ENCODE results near the gene BACH2. TPM values are rescaled to one million over a fixed set of nuclear protein-coding genes. Genes with fewer than 3 reads are reported as not detected.

BACH2 gene
- total and polyA plus RNA-seq, 2 experiments from 2014 or later: 1.6 to 5.7 TPM

GRCh38 chr6:90088009-90088408 lies 208.6 kb downstream of the BACH2 start (continued):
- TF ChIP-seq, protein P1, sequence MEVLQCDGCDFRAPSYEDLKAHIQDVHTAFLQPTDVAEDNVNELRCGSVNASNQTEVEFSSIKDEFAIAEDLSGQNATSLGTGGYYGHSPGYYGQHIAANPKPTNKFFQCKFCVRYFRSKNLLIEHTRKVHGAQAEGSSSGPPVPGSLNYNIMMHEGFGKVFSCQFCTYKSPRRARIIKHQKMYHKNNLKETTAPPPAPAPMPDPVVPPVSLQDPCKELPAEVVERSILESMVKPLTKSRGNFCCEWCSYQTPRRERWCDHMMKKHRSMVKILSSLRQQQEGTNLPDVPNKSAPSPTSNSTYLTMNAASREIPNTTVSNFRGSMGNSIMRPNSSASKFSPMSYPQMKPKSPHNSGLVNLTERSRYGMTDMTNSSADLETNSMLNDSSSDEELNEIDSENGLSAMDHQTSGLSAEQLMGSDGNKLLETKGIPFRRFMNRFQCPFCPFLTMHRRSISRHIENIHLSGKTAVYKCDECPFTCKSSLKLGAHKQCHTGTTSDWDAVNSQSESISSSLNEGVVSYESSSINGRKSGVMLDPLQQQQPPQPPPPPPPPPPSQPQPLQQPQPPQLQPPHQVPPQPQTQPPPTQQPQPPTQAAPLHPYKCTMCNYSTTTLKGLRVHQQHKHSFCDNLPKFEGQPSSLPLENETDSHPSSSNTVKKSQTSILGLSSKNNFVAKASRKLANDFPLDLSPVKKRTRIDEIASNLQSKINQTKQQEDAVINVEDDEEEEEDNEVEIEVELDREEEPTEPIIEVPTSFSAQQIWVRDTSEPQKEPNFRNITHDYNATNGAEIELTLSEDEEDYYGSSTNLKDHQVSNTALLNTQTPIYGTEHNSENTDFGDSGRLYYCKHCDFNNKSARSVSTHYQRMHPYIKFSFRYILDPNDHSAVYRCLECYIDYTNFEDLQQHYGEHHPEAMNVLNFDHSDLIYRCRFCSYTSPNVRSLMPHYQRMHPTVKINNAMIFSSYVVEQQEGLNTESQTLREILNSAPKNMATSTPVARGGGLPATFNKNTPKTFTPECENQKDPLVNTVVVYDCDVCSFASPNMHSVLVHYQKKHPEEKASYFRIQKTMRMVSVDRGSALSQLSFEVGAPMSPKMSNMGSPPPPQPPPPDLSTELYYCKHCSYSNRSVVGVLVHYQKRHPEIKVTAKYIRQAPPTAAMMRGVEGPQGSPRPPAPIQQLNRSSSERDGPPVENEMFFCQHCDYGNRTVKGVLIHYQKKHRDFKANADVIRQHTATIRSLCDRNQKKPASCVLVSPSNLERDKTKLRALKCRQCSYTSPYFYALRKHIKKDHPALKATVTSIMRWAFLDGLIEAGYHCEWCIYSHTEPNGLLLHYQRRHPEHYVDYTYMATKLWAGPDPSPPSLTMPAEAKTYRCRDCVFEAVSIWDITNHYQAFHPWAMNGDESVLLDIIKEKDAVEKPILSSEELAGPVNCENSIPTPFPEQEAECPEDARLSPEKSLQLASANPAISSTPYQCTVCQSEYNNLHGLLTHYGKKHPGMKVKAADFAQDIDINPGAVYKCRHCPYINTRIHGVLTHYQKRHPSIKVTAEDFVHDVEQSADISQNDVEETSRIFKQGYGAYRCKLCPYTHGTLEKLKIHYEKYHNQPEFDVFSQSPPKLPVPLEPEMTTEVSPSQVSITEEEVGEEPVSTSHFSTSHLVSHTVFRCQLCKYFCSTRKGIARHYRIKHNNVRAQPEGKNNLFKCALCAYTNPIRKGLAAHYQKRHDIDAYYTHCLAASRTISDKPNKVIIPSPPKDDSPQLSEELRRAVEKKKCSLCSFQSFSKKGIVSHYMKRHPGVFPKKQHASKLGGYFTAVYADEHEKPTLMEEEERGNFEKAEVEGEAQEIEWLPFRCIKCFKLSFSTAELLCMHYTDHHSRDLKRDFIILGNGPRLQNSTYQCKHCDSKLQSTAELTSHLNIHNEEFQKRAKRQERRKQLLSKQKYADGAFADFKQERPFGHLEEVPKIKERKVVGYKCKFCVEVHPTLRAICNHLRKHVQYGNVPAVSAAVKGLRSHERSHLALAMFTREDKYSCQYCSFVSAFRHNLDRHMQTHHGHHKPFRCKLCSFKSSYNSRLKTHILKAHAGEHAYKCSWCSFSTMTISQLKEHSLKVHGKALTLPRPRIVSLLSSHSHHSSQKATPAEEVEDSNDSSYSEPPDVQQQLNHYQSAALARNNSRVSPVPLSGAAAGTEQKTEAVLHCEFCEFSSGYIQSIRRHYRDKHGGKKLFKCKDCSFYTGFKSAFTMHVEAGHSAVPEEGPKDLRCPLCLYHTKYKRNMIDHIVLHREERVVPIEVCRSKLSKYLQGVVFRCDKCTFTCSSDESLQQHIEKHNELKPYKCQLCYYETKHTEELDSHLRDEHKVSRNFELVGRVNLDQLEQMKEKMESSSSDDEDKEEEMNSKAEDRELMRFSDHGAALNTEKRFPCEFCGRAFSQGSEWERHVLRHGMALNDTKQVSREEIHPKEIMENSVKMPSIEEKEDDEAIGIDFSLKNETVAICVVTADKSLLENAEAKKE (CRISPR knock-in tag; IDR thresholded peaks at IDR 0.05): no peak
- no peak for TF ChIP-seq NANOG (IDR thresholded peaks at IDR 0.05; ENCODE audit: borderline replicate concordance)
- no peak for TF ChIP-seq ZNF331 (CRISPR knock-in tag; IDR thresholded peaks at IDR 0.05; ENCODE audit: low read depth)

DNA sequence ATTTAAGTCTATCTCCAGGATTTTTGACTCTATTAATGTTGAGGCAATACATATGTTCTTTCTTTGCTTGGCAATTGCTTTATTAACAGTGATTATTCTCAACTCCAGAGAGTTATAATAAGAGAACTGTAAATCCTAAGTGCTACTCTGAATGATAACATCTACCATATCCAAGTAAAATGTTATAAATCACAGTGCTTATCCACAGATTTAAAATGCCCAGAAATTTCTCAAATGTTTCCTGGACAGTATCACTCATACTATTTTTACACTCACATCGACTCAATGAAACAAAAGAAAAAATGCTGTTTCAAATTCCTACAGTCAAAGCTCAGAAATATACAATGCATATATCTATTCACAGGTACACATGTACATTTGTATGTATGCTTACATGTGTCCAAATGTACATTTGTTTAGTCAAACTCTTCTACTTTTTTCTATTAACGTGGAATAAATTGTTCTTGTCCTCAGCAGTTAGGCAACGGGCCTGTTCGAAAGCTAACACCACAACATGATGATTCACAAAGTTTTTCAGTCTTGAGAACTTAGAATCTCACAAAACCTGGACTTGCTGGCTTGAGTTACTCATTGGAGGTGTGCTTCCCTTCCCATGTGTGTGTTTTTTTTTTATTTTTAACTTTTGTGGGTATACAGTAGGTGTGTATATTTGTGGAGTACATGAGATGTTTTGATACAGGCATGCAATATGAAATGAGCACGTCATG lies 209.4 kb downstream of the BACH2 start:
- Histone ChIP-seq H3K79me2 (replicated peaks; ENCODE audit: insufficient read depth) (no peaks in the 10 kb centered on the region), H3K4me3 (no peak overlapping the region), H2AFZ (no peak overlapping the region), H3K36me3 (ENCODE audit: insufficient read depth) (no peaks in the 10 kb centered on the region), H3K9me2 (ENCODE audit: insufficient read depth) (no peaks in the 10 kb centered on the region), H3K4me2 (no peak overlapping the region), H3K27me3 (ENCODE audit: insufficient read depth) (no peaks in the 10 kb centered on the region), H3K4me1 (ENCODE audit: insufficient read depth) (no peaks in the 10 kb centered on the region), H3K27ac (ENCODE audit: low read depth) (no peak overlapping the region), H4K20me1 (replicated peaks; ENCODE audit: insufficient read depth) (no peaks in the 10 kb centered on the region), H3F3A (replicated peaks; ENCODE audit: low read depth) (no peaks in the 10 kb centered on the region)
- no peak for ATAC-seq
- no peak for DNase-seq (ENCODE audit: low spot score)
- Mint-ChIP-seq H3K4me3 (no peak overlapping the region), H3K9me3 (no peaks in the 10 kb centered on the region), H3K36me3 (ENCODE audit: low read depth) (no peaks in the 10 kb centered on the region), H3K27ac (no peak overlapping the region), H3K27me3 (ENCODE audit: insufficient read depth, low read depth, poor library complexity) (no peaks in the 10 kb centered on the region), H3K4me1 (no peaks in the 10 kb centered on the region)
- TF ChIP-seq JUNB (IDR thresholded peaks at IDR 0.05; ENCODE audit: unreplicated experiment): no peak
- no peak for TF ChIP-seq STAT1 (IDR thresholded peaks at IDR 0.05; ENCODE audit: unreplicated experiment)
- TF ChIP-seq ZNF114 (CRISPR knock-in tag; IDR thresholded peaks at IDR 0.05): no peak
- TF ChIP-seq, protein P2, sequence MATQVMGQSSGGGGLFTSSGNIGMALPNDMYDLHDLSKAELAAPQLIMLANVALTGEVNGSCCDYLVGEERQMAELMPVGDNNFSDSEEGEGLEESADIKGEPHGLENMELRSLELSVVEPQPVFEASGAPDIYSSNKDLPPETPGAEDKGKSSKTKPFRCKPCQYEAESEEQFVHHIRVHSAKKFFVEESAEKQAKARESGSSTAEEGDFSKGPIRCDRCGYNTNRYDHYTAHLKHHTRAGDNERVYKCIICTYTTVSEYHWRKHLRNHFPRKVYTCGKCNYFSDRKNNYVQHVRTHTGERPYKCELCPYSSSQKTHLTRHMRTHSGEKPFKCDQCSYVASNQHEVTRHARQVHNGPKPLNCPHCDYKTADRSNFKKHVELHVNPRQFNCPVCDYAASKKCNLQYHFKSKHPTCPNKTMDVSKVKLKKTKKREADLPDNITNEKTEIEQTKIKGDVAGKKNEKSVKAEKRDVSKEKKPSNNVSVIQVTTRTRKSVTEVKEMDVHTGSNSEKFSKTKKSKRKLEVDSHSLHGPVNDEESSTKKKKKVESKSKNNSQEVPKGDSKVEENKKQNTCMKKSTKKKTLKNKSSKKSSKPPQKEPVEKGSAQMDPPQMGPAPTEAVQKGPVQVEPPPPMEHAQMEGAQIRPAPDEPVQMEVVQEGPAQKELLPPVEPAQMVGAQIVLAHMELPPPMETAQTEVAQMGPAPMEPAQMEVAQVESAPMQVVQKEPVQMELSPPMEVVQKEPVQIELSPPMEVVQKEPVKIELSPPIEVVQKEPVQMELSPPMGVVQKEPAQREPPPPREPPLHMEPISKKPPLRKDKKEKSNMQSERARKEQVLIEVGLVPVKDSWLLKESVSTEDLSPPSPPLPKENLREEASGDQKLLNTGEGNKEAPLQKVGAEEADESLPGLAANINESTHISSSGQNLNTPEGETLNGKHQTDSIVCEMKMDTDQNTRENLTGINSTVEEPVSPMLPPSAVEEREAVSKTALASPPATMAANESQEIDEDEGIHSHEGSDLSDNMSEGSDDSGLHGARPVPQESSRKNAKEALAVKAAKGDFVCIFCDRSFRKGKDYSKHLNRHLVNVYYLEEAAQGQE (IDR thresholded peaks at IDR 0.05; ENCODE audit: unreplicated experiment): no peak
- no peak for TF ChIP-seq ZNF331 (CRISPR knock-in tag; IDR thresholded peaks at IDR 0.05; ENCODE audit: low read depth)
- TF ChIP-seq POLR2AphosphoS5 (IDR thresholded peaks at IDR 0.05; ENCODE audit: low read depth): no peak
- TF ChIP-seq, protein P3, sequence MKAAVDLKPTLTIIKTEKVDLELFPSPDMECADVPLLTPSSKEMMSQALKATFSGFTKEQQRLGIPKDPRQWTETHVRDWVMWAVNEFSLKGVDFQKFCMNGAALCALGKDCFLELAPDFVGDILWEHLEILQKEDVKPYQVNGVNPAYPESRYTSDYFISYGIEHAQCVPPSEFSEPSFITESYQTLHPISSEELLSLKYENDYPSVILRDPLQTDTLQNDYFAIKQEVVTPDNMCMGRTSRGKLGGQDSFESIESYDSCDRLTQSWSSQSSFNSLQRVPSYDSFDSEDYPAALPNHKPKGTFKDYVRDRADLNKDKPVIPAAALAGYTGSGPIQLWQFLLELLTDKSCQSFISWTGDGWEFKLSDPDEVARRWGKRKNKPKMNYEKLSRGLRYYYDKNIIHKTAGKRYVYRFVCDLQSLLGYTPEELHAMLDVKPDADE (IDR thresholded peaks at IDR 0.05): no peak

All from GM23338 (cell line).